ENCODE results near the gene NHEJ1. TPM values are rescaled to one million over a fixed set of nuclear protein-coding genes. Genes with fewer than 3 reads are reported as not detected.

NHEJ1 gene
- total and polyA plus RNA-seq, 2 donors (not counting 3 experiments of a cell fraction or from before 2014, with no cell fraction given) = 12.8 to 12.9 TPM

- FAIRE-seq (no peak), DNase-seq (ENCODE audit: low read depth, low spot score) (no peak)
- Histone ChIP-seq H3K27ac (ENCODE audit: insufficient read depth, low read depth, low read length) (no peak overlapping the region), H3K9me1 (replicated peaks; ENCODE audit: control insufficient read depth, extremely low read depth, insufficient read depth, low read length) (no peaks in the 10 kb centered on the region), H3K4me1 (ENCODE audit: control insufficient read depth, extremely low read depth, insufficient read depth, low read length) (no peaks in the 10 kb centered on the region), H3K79me2 (ENCODE audit: control insufficient read depth, insufficient read depth, low read length) (no peaks in the 10 kb centered on the region), H3K27me3 (ENCODE audit: control insufficient read depth in 2 of 2, insufficient read depth in 2 of 2, low read length in 2 of 2) (no peaks in the 10 kb centered on the region), H3K36me3 (ENCODE audit: control insufficient read depth in 2 of 2, extremely low read depth in 1 of 2, insufficient read depth in 2 of 2, low read length in 2 of 2) (no peaks in the 10 kb centered on the region), H3K4me2 (ENCODE audit: insufficient read depth, low read length) (no peak overlapping the region), H3K9me3 (replicated peaks; ENCODE audit: control insufficient read depth, insufficient read depth, low read length) (no peaks in the 10 kb centered on the region), H3K9ac (replicated peaks; ENCODE audit: extremely low read depth, insufficient read depth, low read length) (no peak overlapping the region), H2AFZ (ENCODE audit: low read depth, low read length) (no peak overlapping the region), H3K4me3 (replicated peaks in 1 of 3; ENCODE audit: insufficient read depth in 1 of 3, low read depth in 1 of 3, low read length in 3 of 3) (no peak overlapping the region), H4K20me1 (replicated peaks; ENCODE audit: control insufficient read depth, extremely low read depth, insufficient read depth, low read length) (no peaks in the 10 kb centered on the region)
- TF ChIP-seq GATA2 (IDR thresholded peaks at IDR 0.05; ENCODE audit: insufficient read depth, insufficient read length, low read depth, low read length) (no peak), JUN (IDR thresholded peaks at IDR 0.05; ENCODE audit: borderline replicate concordance, insufficient read depth, insufficient read length, low read depth) (no peak), POLR2A (IDR thresholded peaks at IDR 0.05; ENCODE audit: low read depth, low read length) (no peak), CTCF (IDR thresholded peaks at IDR 0.05; ENCODE audit: extremely low read depth in 1 of 2, insufficient read depth in 1 of 2, low read depth in 1 of 2, low read length in 2 of 2) (no peak), POLR2AphosphoS5 (IDR thresholded peaks at IDR 0.05; ENCODE audit: insufficient read depth, low read depth, low read length) (no peak), EZH2 (IDR thresholded peaks at IDR 0.05; ENCODE audit: borderline replicate concordance, low read depth, low read length, severe bottlenecking) (no peak)
- BruUV-seq (replicated peaks) = no TSS peak
- ChIA-PET POLR2A (no interaction called here), CTCF (interaction anchor here (0.7 to 1.3 kb wide), 4 partner anchors 9 to 54 kb away, joined by 3 to 8 read pairs (median 3); no protein-coding TSS in a partner anchor)
- dilution Hi-C loops (cut with MboI; ENCODE audit: extremely low pct_ligation_motif_present, low sequenced_read_pairs) (no loop called here), intact Hi-C loops (cut with micrococcal nuclease) (no loop called here)
Measured at GRCh38 chr2:219112062-219112406, 48.6 kb downstream of the NHEJ1 start.
